GM12878 (cell line): ENCODE measurements around the gene SSH3. TPM values are rescaled to one million over a fixed set of nuclear protein-coding genes. Genes with fewer than 3 reads are reported as not detected.

Experiments
- ATAC-seq: fragments of 200-7000 bp; cut with Tn5 transposase; 3 replicates; pipeline ENCODE4 v1.9.1; 2020; ENCODE audit warnings: mild to moderate bottlenecking, moderate library complexity
- BruUV-seq: library from RNA; stranded (reverse); fragments of 400-500 nt; replicated peaks from 2 replicates; lab custom pipeline; 2021; lab: Mats Ljungman, UMichigan
- CTCF ChIA-PET: fragments of 300-600 bp; sonication (Branson Sonifier 250); formaldehyde crosslinking; extraction: SDS; loops from one replicate; lab custom pipeline; 2021; ENCODE audit warnings: inconsistent platforms; lab: Yijun Ruan, JAX
- POLR2A ChIA-PET: fragments of 350-600 bp; formaldehyde crosslinking; extraction: SDS; loops from one replicate; lab custom pipeline; 2021; ENCODE audit warnings: inconsistent platforms; lab: Charles Lee
- RAD21 ChIA-PET: fragments of 300-600 bp; sonication (Branson Sonifier 250); formaldehyde crosslinking; loops from one replicate; lab custom pipeline; 2023; ENCODE audit warnings: antibody characterized with exemption; ENCODE audit not compliant: unreplicated experiment; lab: Charles Lee
- SMC1A ChIA-PET: fragments of 300-600 bp; sonication (Branson Sonifier 250); formaldehyde crosslinking; loops from one replicate; lab custom pipeline; 2023; ENCODE audit not compliant: unreplicated experiment, uncharacterized antibody; lab: Charles Lee
- DNase-seq: peaks from one replicate; pipeline ENCODE4 v3.0.0-alpha.2; 2011; ENCODE audit warnings: low read depth, low spot score
- FAIRE-seq: peaks from 3 replicates; lab custom pipeline; 2011; peaks lifted over from hg19 to GRCh38; lab: Jason Lieb, UNC
- H2AFZ ChIP-seq: 2 replicates; pipeline ENCODE4 v1.6.0; 2011; ENCODE audit warnings: low read depth, low read length, control low read depth; ENCODE audit not compliant: control insufficient read depth
- H3K27ac ChIP-seq: 2 replicates; pipeline ENCODE4 v1.5.1; 2011; ENCODE audit warnings: control low read depth; ENCODE audit not compliant: control insufficient read depth, insufficient read depth
- H3K27me3 ChIP-seq, 2 experiments: replicated peaks in 1 of 2; 2 replicates each; pipeline versions ENCODE4 v1.6.0 to v1.6.1; 2011; ENCODE audit warnings: low read length in 1 of 2; ENCODE audit not compliant: control insufficient read depth in 2 of 2, insufficient read depth in 2 of 2
- H3K36me3 ChIP-seq, 2 experiments: 2 replicates each; pipeline ENCODE4 v1.5.1; 2011; ENCODE audit warnings: low read length in 1 of 2; ENCODE audit not compliant: control insufficient read depth in 2 of 2, insufficient read depth in 2 of 2
- H3K4me1 ChIP-seq: 2 replicates; pipeline ENCODE4 v1.6.1; 2011; ENCODE audit warnings: mild to moderate bottlenecking, low read length, moderate library complexity, mixed read lengths; ENCODE audit not compliant: control insufficient read depth, insufficient read depth
- H3K4me2 ChIP-seq: 2 replicates; pipeline ENCODE4 v1.6.0; 2011; ENCODE audit warnings: control low read depth; ENCODE audit not compliant: control insufficient read depth, insufficient read depth
- H3K4me3 ChIP-seq: fragments of 200-600 bp; sonication (generic); 2 replicates; pipeline ENCODE4 v1.5.1; 2016
- H3K79me2 ChIP-seq: 2 replicates; pipeline ENCODE4 v1.6.0; 2011; ENCODE audit warnings: low read length; ENCODE audit not compliant: control insufficient read depth, insufficient read depth
- H3K9ac ChIP-seq: 2 replicates; pipeline ENCODE4 v1.8.0; 2011; ENCODE audit warnings: low read length, control low read depth, mixed read lengths; ENCODE audit not compliant: control insufficient read depth, insufficient read depth
- H3K9me3 ChIP-seq: replicated peaks from 3 replicates; pipeline ENCODE4 v1.5.1; 2011; ENCODE audit warnings: mild to moderate bottlenecking, low read length; ENCODE audit not compliant: control insufficient read depth, insufficient read depth
- H4K20me1 ChIP-seq: 2 replicates; pipeline ENCODE4 v1.6.0; 2011; ENCODE audit not compliant: control insufficient read depth, insufficient read depth
- BACH1 ChIP-seq: fragments of 450-650 bp; IDR thresholded peaks from 2 replicates; pipeline ENCODE4 v1.6.1; 2017; ENCODE audit warnings: mild to moderate bottlenecking, borderline replicate concordance
- BHLHE40 ChIP-seq, 2 experiments: fragments of 450-650 bp in 1 of 2; IDR thresholded peaks; 2 replicates each; pipeline ENCODE4 v1.6.1; 2011 to 2017; ENCODE audit warnings: low read depth in 2 of 2, borderline replicate concordance in 1 of 2, improper control_type of control experiment in 1 of 2, low read length in 1 of 2, mild to moderate bottlenecking in 1 of 2
- CBX5 ChIP-seq: sonication (generic); IDR thresholded peaks from 2 replicates; pipeline ENCODE4 v1.6.1; 2016; ENCODE audit warnings: low read depth, moderate library complexity, mild to moderate bottlenecking, inconsistent platforms
- EED ChIP-seq: sonication (generic); IDR thresholded peaks from 2 replicates; pipeline ENCODE4 v1.6.1; 2016; ENCODE audit warnings: antibody characterized with exemption, low read depth
- HCFC1 ChIP-seq: fragments of 150-350 bp; IDR thresholded peaks from 2 replicates; pipeline ENCODE4 v1.6.1; 2014; ENCODE audit warnings: low read length
- HDGF ChIP-seq: fragments of 450-650 bp; IDR thresholded peaks from 2 replicates; pipeline ENCODE4 v1.6.1; 2016; ENCODE audit warnings: antibody characterized with exemption
- LARP7 ChIP-seq: fragments of 450-650 bp; IDR thresholded peaks from 2 replicates; pipeline ENCODE4 v1.6.1; 2017; ENCODE audit warnings: mild to moderate bottlenecking
- MLLT1 ChIP-seq: fragments of 450-650 bp; IDR thresholded peaks from 2 replicates; pipeline ENCODE4 v1.6.1; 2016; ENCODE audit warnings: mild to moderate bottlenecking
- NBN ChIP-seq: fragments of 450-650 bp; IDR thresholded peaks from 2 replicates; pipeline ENCODE4 v1.6.1; 2016
- NFIC ChIP-seq: IDR thresholded peaks from 2 replicates; pipeline ENCODE4 v1.6.1; 2012; ENCODE audit warnings: low read depth, mild to moderate bottlenecking, inconsistent platforms, low read length, moderate library complexity
- POLR2A ChIP-seq: IDR thresholded peaks from 2 replicates; pipeline ENCODE4 v1.6.1; 2011; ENCODE audit warnings: low read depth, mild to moderate bottlenecking, low read length
- RB1 ChIP-seq: fragments of 450-650 bp; formaldehyde crosslinking; IDR thresholded peaks from 2 replicates; pipeline ENCODE4 v1.6.1; 2017; ENCODE audit warnings: mild to moderate bottlenecking, borderline replicate concordance
- RCOR1 ChIP-seq: conservative IDR thresholded peaks from 2 replicates; pipeline ENCODE4 v1.6.1; 2012; ENCODE audit warnings: low read depth, low read length, improper control_type of control experiment
- REST ChIP-seq: IDR thresholded peaks from 2 replicates; pipeline ENCODE4 v1.6.1; 2012; ENCODE audit warnings: mild to moderate bottlenecking, low read depth, low read length
- SIN3A ChIP-seq: IDR thresholded peaks from 2 replicates; pipeline ENCODE4 v1.6.1; 2012; ENCODE audit warnings: low read depth, low read length, improper control_type of control experiment
- SMARCA5 ChIP-seq: fragments of 450-650 bp; IDR thresholded peaks from 2 replicates; pipeline ENCODE4 v1.6.1; 2017; ENCODE audit warnings: mild to moderate bottlenecking
- STAT1 ChIP-seq: fragments of 450-650 bp; conservative IDR thresholded peaks from 2 replicates; pipeline ENCODE4 v1.6.1; 2014; ENCODE audit warnings: antibody characterized with exemption, mild to moderate bottlenecking
- TCF7 ChIP-seq: IDR thresholded peaks from 2 replicates; pipeline ENCODE4 v1.6.1; 2014; ENCODE audit warnings: antibody characterized with exemption, borderline replicate concordance
- YBX1 ChIP-seq: fragments of 450-650 bp; IDR thresholded peaks from 2 replicates; pipeline ENCODE4 v1.6.1; 2016; ENCODE audit warnings: antibody characterized with exemption
- WGBS: methylation state at CpG from one replicate; pipeline ENCODE4 v1.1.6; 2016; ENCODE audit warnings: low lambda C conversion rate; ENCODE audit not compliant: insufficient replicate concordance, insufficient coverage; ENCODE audit errors: missing lambda C conversion rate; 5-methylcytosine and 5-hydroxymethylcytosine counted together
- in situ Hi-C: fragments of 300-500 bp; cut with MboI; formaldehyde crosslinking; loops from 9 replicates; pipeline ENCODE4 v1.14.3; 2018; ENCODE audit warnings: mixed read lengths
- intact Hi-C: fragments of 100-400 bp; cut with micrococcal nuclease; formaldehyde crosslinking; loops from one replicate; pipeline ENCODE4 v1.14.2; 2022; ENCODE audit not compliant: unreplicated experiment
- polyA plus RNA-seq, 11 experiments: library from polyadenylated mRNA; depleted of rRNA in 4 of 11; unstranded in 6 of 11; stranded (reverse) in 5 of 11; fragments of >200 nt; fragmentation: Nextera tagmentation in 4 of 11; fragmentation: Illumina TruSeq in 1 of 11; extraction: Ambion mirVana in 4 of 11; extraction: Trizol in 1 of 11; gene quantifications; 1 replicate in 1 of 11; 2 replicates in 10 of 11; pipeline versions ENCODE4 v1.2.1 to v1.2.3, GENCODE V29; 2011 to 2016; ENCODE audit warnings: inconsistent platforms in 2 of 11, missing spikeins in 2 of 11, low read depth in 1 of 11
- total RNA-seq, 4 experiments: library from RNA; depleted of rRNA in 3 of 4; stranded (reverse); fragments of >200 nt in 3 of 4; fragmentation: Illumina TruSeq in 1 of 4; extraction: Trizol in 1 of 4; gene quantifications; 2 replicates each; pipeline versions ENCODE4 v1.2.1 to v1.2.3, GENCODE V29; 2013 to 2021

The SSH3 gene
- total and polyA plus RNA-seq, 10 of the 15 experiments (the other 5 are each of a cell fraction or from before 2014, with no cell fraction given): 0.05 to 0.83 (median 0.28) TPM; not detected in 3

GRCh38 chr11:67267188-67268080 is 35.9 kb upstream of the SSH3 start:
- ChIA-PET RAD21 (interaction anchor here (0.6 to 6.6 kb wide), 15 partner anchors 10 to 772 kb away, joined by 3 to 33 read pairs (median 6); partner anchors contain the start of genes ANKRD13D, KDM2A and POLD4), SMC1A (interaction anchor here (0.7 to 6.1 kb wide), 11 partner anchors 10 to 115 kb away, joined by 3 to 35 read pairs (median 5); partner anchors contain the start of genes ANKRD13D and POLD4), CTCF (interaction anchor here (0.7 to 3.9 kb wide), 14 partner anchors 10 to 154 kb away, joined by 3 to 32 read pairs (median 4); partner anchors contain the start of genes ANKRD13D, KDM2A, POLD4 and PPP1CA), POLR2A (interaction anchor here (0.7 to 4.8 kb wide), 10 partner anchors 9 to 106 kb away, joined by 3 to 46 read pairs (median 7); partner anchors contain the start of genes ANKRD13D, CLCF1 and POLD4)
- Histone ChIP-seq H3K9me3 (no peaks in the 10 kb centered on the region), H3K36me3 (peaks cover 0 to 3% of the 10 kb centered on the region in 2 experiments; a peak in 1 of 4 replicates), H3K27me3 (no peaks in the 10 kb centered on the region), H3K4me2 (peak overlapping the region; percentile 100), H4K20me1 (no peaks in the 10 kb centered on the region), H3K4me1 (peaks cover 52% of the 10 kb centered on the region), H3K27ac (peak overlapping the region; percentile 98), H3K79me2 (peaks cover 63% of the 10 kb centered on the region), H3K9ac (peak overlapping the region; percentile 98), H3K4me3 (peak overlapping the region; percentile 81), H2AFZ (no peak overlapping the region; the same call in 1 of the 2 replicates)
- in situ Hi-C loops (no loop called here), intact Hi-C loops (loop anchor here (1.0 to 10.0 kb wide), 4 partner anchors 10 to 217 kb away; partner anchors contain the start of gene AIP)
- FAIRE-seq (no peak), ATAC-seq (peak; percentile 4), DNase-seq (no peak)
- WGBS: under 1% methylated on average over 30 of the region's 30 CpGs
- TSS peak; percentile 70 for BruUV-seq
- peak; percentile 48; the same call in 1 of the 2 replicates for TF ChIP-seq POLR2A
- peak; percentile 47; the same call in 1 of the 2 replicates for TF ChIP-seq MLLT1
- TF ChIP-seq LARP7: peak; percentile 22; the same call in 1 of the 2 replicates
- peak; percentile 45 for TF ChIP-seq SIN3A
- peak; percentile 30; the same call in 1 of the 2 replicates for TF ChIP-seq BACH1
- TF ChIP-seq SMARCA5: no peak
- TF ChIP-seq STAT1: 0 out of 2 replicates have a peak, but pooled peaks have one; percentile 27
- 0 out of 2 replicates have a peak, but pooled peaks have one; percentile 18 for TF ChIP-seq EED
- TF ChIP-seq RCOR1: no peak
- no peak for TF ChIP-seq BHLHE40 (IDR thresholded peaks at IDR 0.05; ENCODE audit: borderline replicate concordance in 1 of 2, low read depth in 2 of 2, low read length in 1 of 2)
- peak; percentile 30; the same call in 1 of the 2 replicates for TF ChIP-seq HDGF
- TF ChIP-seq NBN: no peak
- no peak for TF ChIP-seq CBX5
- no peak for TF ChIP-seq NFIC
- no peak for TF ChIP-seq RB1
- peak; percentile 5; the same call in 1 of the 2 replicates for TF ChIP-seq HCFC1
- TF ChIP-seq YBX1: no peak
- TF ChIP-seq REST: no peak
- TF ChIP-seq TCF7: no peak
